ENCODE data around the gene ERICH3.

The ERICH3 gene

GRCh38 chr1:74545821-74546220, 127.8 kb downstream of the ERICH3 start:
- Histone ChIP-seq H3K9me2 (replicated peaks; ENCODE audit: insufficient read depth, low read length) (no peaks in the 10 kb centered on the region), H3F3A (ENCODE audit: insufficient read depth) (no peaks in the 10 kb centered on the region), H3K79me2 (ENCODE audit: insufficient read depth, low read length) (no peaks in the 10 kb centered on the region), H3K27me3 (ENCODE audit: low read length) (no peaks in the 10 kb centered on the region), H3K9ac (ENCODE audit: low read length) (no peak overlapping the region), H4K20me1 (ENCODE audit: low read depth, low read length) (no peaks in the 10 kb centered on the region), H3K4me2 (ENCODE audit: low read depth, low read length, poor library complexity, severe bottlenecking) (no peak overlapping the region), H3K27ac (ENCODE audit: low read depth, low read length) (no peak overlapping the region), H3K36me3 (ENCODE audit: low read length) (no peaks in the 10 kb centered on the region), H3K4me3 (ENCODE audit: insufficient read depth, low read length, poor library complexity, severe bottlenecking) (no peak overlapping the region), H2AFZ (ENCODE audit: low read depth, low read length, severe bottlenecking) (no peak overlapping the region), H3K9me3 (ENCODE audit: insufficient read depth, low read length) (no peaks in the 10 kb centered on the region)
- TF ChIP-seq EZH2phosphoT487 (conservative IDR thresholded peaks at IDR 0.05; ENCODE audit: low read length): no peak
- no peak for TF ChIP-seq CTCF (IDR thresholded peaks at IDR 0.05; ENCODE audit: insufficient read depth, low read length, poor library complexity, severe bottlenecking)

GRCh38 chr1:74534241-74534640, 139.4 kb downstream of the ERICH3 start:
- Histone ChIP-seq H3F3A (ENCODE audit: insufficient read depth) (no peaks in the 10 kb centered on the region), H3K27me3 (ENCODE audit: low read length) (no peaks in the 10 kb centered on the region), H4K20me1 (ENCODE audit: low read depth, low read length) (no peaks in the 10 kb centered on the region), H3K9me2 (replicated peaks; ENCODE audit: insufficient read depth, low read length) (no peaks in the 10 kb centered on the region; the same call in 1 of the 2 replicates), H3K9ac (ENCODE audit: low read length) (no peak overlapping the region), H3K9me3 (ENCODE audit: insufficient read depth, low read length) (no peaks in the 10 kb centered on the region), H3K4me2 (ENCODE audit: low read depth, low read length, poor library complexity, severe bottlenecking) (no peak overlapping the region), H3K36me3 (ENCODE audit: low read length) (no peaks in the 10 kb centered on the region), H3K4me3 (ENCODE audit: insufficient read depth, low read length, poor library complexity, severe bottlenecking) (no peak overlapping the region), H3K27ac (ENCODE audit: low read depth, low read length) (no peak overlapping the region), H2AFZ (ENCODE audit: low read depth, low read length, severe bottlenecking) (no peak overlapping the region), H3K79me2 (ENCODE audit: insufficient read depth, low read length) (no peaks in the 10 kb centered on the region)
- TF ChIP-seq EZH2phosphoT487 (conservative IDR thresholded peaks at IDR 0.05; ENCODE audit: low read length): no peak
- no peak for TF ChIP-seq CTCF (IDR thresholded peaks at IDR 0.05; ENCODE audit: insufficient read depth, low read length, poor library complexity, severe bottlenecking)

GRCh38 chr1:74531796-74532195, 141.8 kb downstream of the ERICH3 start:
- Histone ChIP-seq H2AFZ (ENCODE audit: low read depth, low read length, severe bottlenecking) (no peak overlapping the region), H3K4me3 (ENCODE audit: insufficient read depth, low read length, poor library complexity, severe bottlenecking) (no peak overlapping the region), H3K9ac (ENCODE audit: low read length) (no peak overlapping the region), H3K27ac (ENCODE audit: low read depth, low read length) (no peak overlapping the region), H3K9me3 (ENCODE audit: insufficient read depth, low read length) (no peaks in the 10 kb centered on the region), H3K9me2 (replicated peaks; ENCODE audit: insufficient read depth, low read length) (no peaks in the 10 kb centered on the region; the same call in 1 of the 2 replicates), H3K79me2 (ENCODE audit: insufficient read depth, low read length) (no peaks in the 10 kb centered on the region), H3K4me2 (ENCODE audit: low read depth, low read length, poor library complexity, severe bottlenecking) (no peak overlapping the region), H3K27me3 (ENCODE audit: low read length) (no peaks in the 10 kb centered on the region), H3K36me3 (ENCODE audit: low read length) (no peaks in the 10 kb centered on the region), H3F3A (ENCODE audit: insufficient read depth) (no peaks in the 10 kb centered on the region), H4K20me1 (ENCODE audit: low read depth, low read length) (no peaks in the 10 kb centered on the region)
- TF ChIP-seq CTCF (IDR thresholded peaks at IDR 0.05; ENCODE audit: insufficient read depth, low read length, poor library complexity, severe bottlenecking) (no peak), EZH2phosphoT487 (conservative IDR thresholded peaks at IDR 0.05; ENCODE audit: low read length) (no peak)

Data from SU-DHL-6 (cell line).